Tibial artery (tissue), 4 donors: ENCODE data around the gene C1QTNF1.

Experiments
- DNase-seq, 2 donors: peaks; one replicate each; pipeline ENCODE4 v3.0.0-alpha.2; 2019
- H3K27ac ChIP-seq, 2 donors: fragments of 200-600 bp; sonication (generic) in 1 of 2; 1 replicate in 1 of 2; 2 replicates in 1 of 2; pipeline ENCODE4 v1.5.1; 2018 to 2019; ENCODE audit warnings: mild to moderate bottlenecking in 1 of 2
- H3K27me3 ChIP-seq, 2 donors: fragments of 200-600 bp; sonication (generic) in 1 of 2; one replicate each; pipeline versions ENCODE4 v1.5.1 to v1.6.0; 2016 to 2019
- H3K36me3 ChIP-seq, 3 donors: fragments of 200-600 bp; sonication (generic) in 2 of 3; one replicate each; pipeline ENCODE4 v1.5.1; 2016 to 2019; ENCODE audit warnings: mild to moderate bottlenecking in 2 of 3
- H3K4me1 ChIP-seq, 4 donors: fragments of 200-600 bp; sonication (generic) in 2 of 4; 1 replicate in 3 of 4; 2 replicates in 1 of 4; pipeline ENCODE4 v1.5.1; 2016 to 2019
- H3K4me3 ChIP-seq, 2 donors: fragments of 200-600 bp; sonication (generic) in 1 of 2; 1 replicate in 1 of 2; 2 replicates in 1 of 2; pipeline ENCODE4 v1.5.1; 2018 to 2019; ENCODE audit warnings: mild to moderate bottlenecking in 2 of 2
- H3K9me3 ChIP-seq, 3 donors: fragments of 200-600 bp; sonication (generic) in 1 of 3; one replicate each; pipeline ENCODE4 v1.5.1; 2016 to 2019
- intact Hi-C: fragments of 100-400 bp; cut with DNase I; formaldehyde crosslinking; loops from one replicate; pipeline ENCODE4 v1.15.0; 2023; ENCODE audit warnings: low total_unique reads
- TF ChIP-seq, protein P1 (sequence below), 2 experiments: fragments of 200-600 bp in 1 of 2; fragments of 450-650 bp in 1 of 2; IDR thresholded peaks; one replicate each; pipeline ENCODE4 v1.5.1; 2017 to 2019; ENCODE audit warnings: antibody characterized with exemption in 2 of 2, mild to moderate bottlenecking in 1 of 2, moderate library complexity in 1 of 2

The C1QTNF1 gene

DNA sequence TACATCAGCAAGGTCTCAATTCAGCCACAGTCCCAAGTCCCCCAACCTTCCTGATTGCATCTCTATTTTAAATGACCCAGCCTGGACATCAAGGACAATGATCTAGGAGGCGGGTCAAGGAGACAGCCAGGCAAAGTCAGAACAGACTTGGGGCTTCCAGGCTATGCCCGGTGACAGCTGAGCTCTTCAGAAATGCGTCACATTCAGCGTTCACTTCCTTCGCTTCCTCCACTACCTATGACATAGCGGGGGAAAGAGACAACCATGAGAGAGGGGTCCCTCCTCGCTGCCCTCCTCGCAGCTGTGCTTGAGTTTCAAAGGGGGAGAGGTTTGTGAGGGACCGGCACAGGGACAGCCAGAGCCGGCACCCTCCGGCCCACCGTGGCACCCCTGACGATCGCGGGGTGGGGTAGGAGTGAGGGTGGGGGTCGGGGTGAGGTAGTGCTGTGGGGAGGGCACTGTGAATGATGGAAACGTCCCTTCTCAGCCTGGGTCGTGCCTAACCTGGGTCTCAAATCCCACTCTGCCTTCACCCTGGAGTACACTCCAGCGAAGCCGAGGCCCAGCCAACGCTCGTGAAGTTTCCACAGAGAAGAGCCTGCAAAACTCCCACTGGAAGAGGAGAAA is 31.9 kb upstream of the C1QTNF1 start:
- no peaks in the 10 kb centered on the region for H3K9me3 ChIP-seq
- intact Hi-C loops = no loop called here

DNA sequence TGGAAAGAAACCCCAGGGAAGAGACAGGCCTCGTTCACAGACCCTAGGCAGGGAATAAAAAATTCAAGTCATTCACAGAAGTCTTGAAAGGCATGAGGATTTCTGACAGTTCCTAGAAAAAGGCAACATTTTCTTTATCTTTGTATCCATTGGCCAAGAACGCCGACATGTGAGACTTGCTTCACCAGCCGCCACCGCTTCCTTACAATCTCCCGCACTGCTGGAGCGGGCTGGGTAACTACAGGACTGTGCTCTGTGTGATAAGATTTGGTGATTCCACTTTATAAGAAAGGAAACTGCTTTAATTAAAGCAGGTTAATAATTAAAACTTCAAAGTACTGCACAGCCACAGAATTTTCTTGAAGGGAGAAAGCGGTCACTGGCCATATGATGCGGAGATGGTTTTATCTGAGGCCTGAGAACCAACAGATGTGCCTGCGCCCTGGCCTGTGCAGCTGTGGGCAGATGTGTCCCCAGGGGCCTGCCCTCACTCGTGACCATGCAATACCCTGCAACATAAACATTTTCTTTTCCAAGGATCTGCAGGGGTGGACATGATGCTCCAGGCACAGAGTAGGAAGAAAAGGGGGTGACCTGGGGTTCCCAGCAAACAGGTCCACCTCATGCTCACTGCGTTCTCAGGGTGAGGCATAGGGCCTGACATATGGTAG is 31.3 kb upstream of the C1QTNF1 start:
- Histone ChIP-seq H3K4me3 (no peak overlapping the region), H3K27ac (no peak overlapping the region), H3K4me1 (peaks cover 0 to 26% (median 18%) of the 10 kb centered on the region in 4 donors), H3K27me3 (no peaks in the 10 kb centered on the region), H3K36me3 (peaks cover 29 to 78% (median 69%) of the 10 kb centered on the region in 3 donors), H3K9me3 (no peaks in the 10 kb centered on the region)
- intact Hi-C loops = no loop called here
- TF ChIP-seq, protein P1, sequence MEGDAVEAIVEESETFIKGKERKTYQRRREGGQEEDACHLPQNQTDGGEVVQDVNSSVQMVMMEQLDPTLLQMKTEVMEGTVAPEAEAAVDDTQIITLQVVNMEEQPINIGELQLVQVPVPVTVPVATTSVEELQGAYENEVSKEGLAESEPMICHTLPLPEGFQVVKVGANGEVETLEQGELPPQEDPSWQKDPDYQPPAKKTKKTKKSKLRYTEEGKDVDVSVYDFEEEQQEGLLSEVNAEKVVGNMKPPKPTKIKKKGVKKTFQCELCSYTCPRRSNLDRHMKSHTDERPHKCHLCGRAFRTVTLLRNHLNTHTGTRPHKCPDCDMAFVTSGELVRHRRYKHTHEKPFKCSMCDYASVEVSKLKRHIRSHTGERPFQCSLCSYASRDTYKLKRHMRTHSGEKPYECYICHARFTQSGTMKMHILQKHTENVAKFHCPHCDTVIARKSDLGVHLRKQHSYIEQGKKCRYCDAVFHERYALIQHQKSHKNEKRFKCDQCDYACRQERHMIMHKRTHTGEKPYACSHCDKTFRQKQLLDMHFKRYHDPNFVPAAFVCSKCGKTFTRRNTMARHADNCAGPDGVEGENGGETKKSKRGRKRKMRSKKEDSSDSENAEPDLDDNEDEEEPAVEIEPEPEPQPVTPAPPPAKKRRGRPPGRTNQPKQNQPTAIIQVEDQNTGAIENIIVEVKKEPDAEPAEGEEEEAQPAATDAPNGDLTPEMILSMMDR (IDR thresholded peaks at IDR 0.05) = no peak
- no peak for DNase-seq

More for the DNA sequence above, 31.9 kb upstream of the C1QTNF1 start:
- DNase-seq = peak; percentile 10 to 43
- Histone ChIP-seq H3K4me3 (no peak overlapping the region), H3K4me1 (peaks cover 0 to 23% (median 13%) of the 10 kb centered on the region in 4 donors), H3K27me3 (no peaks in the 10 kb centered on the region), H3K27ac (no peak overlapping the region), H3K36me3 (peaks cover 22 to 72% (median 63%) of the 10 kb centered on the region in 3 donors)
- TF ChIP-seq, protein P1 (IDR thresholded peaks at IDR 0.05) = no peak

DNA sequence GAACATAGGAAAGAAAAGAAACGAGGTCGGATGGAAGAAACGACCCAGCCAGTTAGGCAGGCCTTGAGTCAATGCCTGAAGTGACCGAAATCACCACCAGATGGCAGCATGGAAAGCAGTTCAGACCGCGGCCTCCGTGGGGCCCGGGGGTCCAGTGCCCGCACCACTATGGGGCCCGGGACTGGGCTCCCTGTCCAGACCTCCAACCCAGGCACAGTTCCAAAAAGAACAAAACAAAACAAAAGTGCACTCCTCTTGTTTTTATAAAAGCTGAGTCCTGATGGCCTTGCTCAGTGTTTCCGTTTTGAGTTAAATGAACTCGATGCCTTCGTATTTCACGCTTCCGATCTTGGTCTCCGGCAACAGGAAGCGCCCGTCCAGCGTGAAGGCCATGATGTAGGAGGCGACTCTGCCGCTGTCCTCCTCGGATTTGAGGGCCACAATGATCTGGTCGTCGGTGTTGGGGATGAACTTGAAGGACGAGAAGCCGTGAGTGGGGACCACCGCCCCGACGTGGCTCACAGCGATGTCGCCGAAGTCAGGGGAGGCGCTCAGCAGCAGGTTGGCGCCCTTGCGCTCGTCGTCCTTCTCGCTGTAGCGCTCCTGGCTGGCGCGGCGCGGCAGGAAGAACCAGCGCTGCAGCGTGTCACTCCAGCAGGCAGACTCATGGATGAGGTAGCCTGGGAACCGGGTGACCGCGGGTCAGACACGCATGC is 30.6 kb upstream of the C1QTNF1 start:
- Histone ChIP-seq H3K4me1 (peaks cover 0 to 31% (median 24%) of the 10 kb centered on the region in 4 donors), H3K27me3 (no peaks in the 10 kb centered on the region), H3K4me3 (no peak overlapping the region), H3K9me3 (no peaks in the 10 kb centered on the region), H3K27ac (no peak overlapping the region), H3K36me3 (peaks cover 29 to 86% (median 71%) of the 10 kb centered on the region in 3 donors)
- intact Hi-C loops = no loop called here
- TF ChIP-seq, protein P1 (IDR thresholded peaks at IDR 0.05) = peak; percentile 75 to 83
- DNase-seq = peak; percentile 53 to 71

DNA sequence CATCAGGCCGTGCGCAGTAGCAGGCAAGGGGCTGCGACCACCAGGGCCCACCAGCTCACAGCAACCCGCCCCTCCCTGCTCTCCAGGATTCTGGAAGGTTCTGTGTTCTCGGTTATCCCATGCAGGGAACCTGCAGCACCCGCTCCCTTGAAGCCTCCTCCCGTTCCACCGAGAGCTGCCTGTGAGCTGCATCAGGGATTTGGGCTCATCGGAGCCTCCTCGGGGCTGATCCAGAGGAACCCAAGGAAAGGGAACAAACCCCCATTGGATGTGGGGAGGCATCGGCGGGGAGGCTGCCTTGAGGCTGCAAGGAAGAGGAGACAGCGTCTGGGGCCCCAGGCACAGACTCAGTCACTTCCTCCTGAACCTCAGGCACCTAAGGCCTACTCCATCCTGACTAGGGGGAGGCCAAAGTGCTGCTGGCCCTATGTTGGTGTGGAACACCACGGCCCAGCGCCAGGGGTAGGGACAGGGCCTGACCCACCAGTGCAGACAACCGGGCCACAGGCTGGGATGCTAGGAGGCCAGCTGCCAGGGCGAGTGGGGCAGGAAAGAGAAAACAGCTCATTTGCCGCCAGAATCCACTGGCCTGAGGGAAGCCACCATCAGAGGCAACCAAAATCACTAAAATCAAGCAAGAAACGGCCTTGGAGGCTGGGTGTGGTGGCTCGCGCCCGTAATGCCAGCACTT is 29.8 kb upstream of the C1QTNF1 start:
- Histone ChIP-seq H3K27ac (no peak overlapping the region), H3K9me3 (no peaks in the 10 kb centered on the region), H3K36me3 (peaks cover 29 to 89% (median 71%) of the 10 kb centered on the region in 3 donors), H3K27me3 (no peaks in the 10 kb centered on the region), H3K4me3 (no peak overlapping the region), H3K4me1 (peaks cover 0 to 39% (median 31%) of the 10 kb centered on the region in 4 donors)
- intact Hi-C loops = no loop called here
- TF ChIP-seq, protein P1 (IDR thresholded peaks at IDR 0.05) = no peak
- peak; percentile 17 to 64 for DNase-seq

DNA sequence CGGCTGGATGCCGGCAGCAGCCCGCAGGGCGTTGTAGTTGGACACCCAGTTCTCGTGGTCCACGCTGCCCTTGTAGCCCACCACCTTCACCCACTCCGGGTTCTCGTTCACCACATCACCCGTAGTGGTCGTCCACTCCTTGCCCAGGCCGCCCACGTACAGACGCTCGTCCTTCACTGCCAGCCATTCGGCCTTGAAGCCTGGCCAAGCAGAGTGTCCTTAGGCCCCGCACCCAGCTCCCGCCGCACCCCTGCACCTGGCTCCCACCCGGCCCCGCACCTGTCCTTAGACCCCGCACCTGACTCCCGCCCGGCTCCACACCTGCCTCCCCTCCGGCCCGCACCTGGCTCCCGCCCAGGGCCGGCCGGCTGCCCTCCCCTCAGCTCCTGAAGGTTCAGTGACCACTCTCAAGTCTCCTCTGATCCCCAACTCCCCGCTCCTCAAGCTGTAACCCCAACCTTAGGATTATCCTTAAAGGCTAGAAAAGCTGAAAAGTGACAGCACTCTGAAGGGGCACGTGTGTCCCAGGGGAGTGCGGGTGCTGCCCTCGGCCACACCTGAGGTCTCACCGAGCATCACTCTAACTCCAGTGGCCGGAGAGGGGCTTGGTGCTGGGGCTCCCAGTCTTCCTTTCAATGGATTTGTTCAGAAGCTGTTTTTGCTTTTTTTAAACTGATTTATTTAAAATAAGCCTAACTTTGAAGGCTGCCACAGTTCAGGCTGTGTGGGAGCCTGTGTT is 28.8 kb upstream of the C1QTNF1 start:
- Histone ChIP-seq H3K27me3 (no peaks in the 10 kb centered on the region), H3K36me3 (peaks cover 25 to 85% (median 68%) of the 10 kb centered on the region in 3 donors), H3K27ac (peak overlapping the region in 1 of 2 donors; percentile 28), H3K9me3 (no peaks in the 10 kb centered on the region), H3K4me3 (no peak overlapping the region), H3K4me1 (peaks cover 0 to 48% (median 34%) of the 10 kb centered on the region in 4 donors)
- TF ChIP-seq, protein P1 (IDR thresholded peaks at IDR 0.05) = no peak
- peak; percentile 14 to 62 for DNase-seq
- intact Hi-C loops = no loop called here
